DND-41 (cell line): ENCODE data around the gene KCNMB1.

Experiments used
- EZH2 ChIP-seq: IDR thresholded peaks from 3 replicates; pipeline ENCODE4 v1.6.1; 2012; ENCODE audit warnings: borderline replicate concordance, low read depth, mild to moderate bottlenecking, moderate library complexity, low read length, inconsistent platforms; ENCODE audit not compliant: severe bottlenecking
- TF ChIP-seq, protein P1 (sequence below): IDR thresholded peaks from 2 replicates; pipeline ENCODE4 v1.5.1; 2012; ENCODE audit warnings: borderline replicate concordance, low read length, moderate library complexity, mild to moderate bottlenecking; ENCODE audit not compliant: poor library complexity, severe bottlenecking; ENCODE audit errors: extremely low read depth

- TF ChIP-seq, protein P1, sequence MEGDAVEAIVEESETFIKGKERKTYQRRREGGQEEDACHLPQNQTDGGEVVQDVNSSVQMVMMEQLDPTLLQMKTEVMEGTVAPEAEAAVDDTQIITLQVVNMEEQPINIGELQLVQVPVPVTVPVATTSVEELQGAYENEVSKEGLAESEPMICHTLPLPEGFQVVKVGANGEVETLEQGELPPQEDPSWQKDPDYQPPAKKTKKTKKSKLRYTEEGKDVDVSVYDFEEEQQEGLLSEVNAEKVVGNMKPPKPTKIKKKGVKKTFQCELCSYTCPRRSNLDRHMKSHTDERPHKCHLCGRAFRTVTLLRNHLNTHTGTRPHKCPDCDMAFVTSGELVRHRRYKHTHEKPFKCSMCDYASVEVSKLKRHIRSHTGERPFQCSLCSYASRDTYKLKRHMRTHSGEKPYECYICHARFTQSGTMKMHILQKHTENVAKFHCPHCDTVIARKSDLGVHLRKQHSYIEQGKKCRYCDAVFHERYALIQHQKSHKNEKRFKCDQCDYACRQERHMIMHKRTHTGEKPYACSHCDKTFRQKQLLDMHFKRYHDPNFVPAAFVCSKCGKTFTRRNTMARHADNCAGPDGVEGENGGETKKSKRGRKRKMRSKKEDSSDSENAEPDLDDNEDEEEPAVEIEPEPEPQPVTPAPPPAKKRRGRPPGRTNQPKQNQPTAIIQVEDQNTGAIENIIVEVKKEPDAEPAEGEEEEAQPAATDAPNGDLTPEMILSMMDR, result no peak
- no peak for TF ChIP-seq EZH2
Observed at GRCh38 chr5:170360709-170361108, 28.5 kb downstream of the KCNMB1 start.
